ENCODE measurements around the gene AATK.
"Not testable (repeated sequence)": the region's sequence is repeated elsewhere in the genome, so short reads cannot be mapped to it uniquely, and the experiment has no call there.

AATK gene

DNA sequence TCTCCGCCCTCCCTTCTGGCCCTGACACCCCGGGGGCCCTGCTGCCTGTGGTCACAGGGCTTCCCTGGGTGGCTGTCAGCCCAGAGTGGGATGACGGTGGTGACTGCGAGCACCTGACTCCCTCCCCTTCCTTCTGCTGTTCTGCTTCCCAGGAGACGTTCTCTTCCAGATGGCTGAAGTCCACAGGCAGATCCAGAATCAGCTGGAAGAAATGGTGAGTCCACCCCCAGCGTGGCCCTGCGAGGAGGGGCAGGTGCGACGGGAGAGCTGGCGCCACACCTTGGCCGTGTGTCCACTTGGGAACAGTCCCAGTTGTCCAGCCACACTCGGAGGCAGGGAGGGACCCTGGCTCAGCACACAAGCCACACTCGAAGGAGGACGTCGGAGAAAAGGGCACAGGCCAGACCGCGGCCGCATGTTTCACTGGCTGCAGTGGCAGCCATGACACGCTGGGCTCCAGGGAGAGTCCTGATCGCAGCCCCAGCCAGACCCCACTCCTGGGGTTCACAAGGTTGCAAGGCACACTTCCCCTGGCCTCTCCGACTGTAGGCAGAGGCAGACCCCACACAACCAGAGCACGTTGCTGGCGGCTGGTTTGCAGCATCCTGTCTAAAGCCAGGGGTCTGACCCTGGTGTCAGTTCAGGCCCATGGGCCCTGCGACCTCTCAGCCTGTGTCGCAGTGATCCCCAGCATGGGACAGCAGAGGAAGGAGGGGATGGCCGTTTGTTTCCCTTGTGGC lies 81.2 kb downstream of the AATK start:
- DNase-seq = no peak

DNA sequence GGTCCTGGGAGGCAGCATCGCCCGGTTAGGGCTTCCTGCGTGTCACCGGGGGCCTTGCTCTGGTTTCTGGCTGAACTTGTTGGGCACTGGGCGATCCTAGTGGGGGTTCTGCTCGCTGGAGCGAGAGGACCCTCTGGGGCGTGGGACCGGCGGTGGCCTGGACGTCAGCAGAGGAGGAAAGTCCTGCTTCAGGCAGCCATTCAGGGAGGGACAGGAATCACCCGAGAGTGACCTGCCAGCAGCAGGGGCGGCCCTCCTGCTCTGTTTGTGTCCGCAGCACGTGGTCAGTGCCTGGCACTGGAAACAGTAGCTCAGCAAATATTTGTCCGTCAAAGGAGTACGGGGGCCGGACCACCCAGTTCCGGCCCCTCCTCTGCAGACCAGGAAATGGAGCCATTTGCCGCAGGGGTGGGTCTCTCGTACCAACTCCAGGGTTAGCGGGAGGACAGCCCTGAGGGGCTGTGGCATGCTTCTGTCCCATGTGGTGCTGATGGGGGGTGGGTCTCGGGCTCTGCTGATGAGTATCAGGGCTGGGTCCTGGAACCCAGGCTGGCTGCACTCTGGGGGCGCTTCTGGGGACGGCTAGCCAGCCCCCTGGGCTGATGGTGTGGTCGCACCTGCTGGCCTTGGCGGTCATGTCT lies 82.8 kb downstream of the AATK start:
- DNase-seq = no peak

DNA sequence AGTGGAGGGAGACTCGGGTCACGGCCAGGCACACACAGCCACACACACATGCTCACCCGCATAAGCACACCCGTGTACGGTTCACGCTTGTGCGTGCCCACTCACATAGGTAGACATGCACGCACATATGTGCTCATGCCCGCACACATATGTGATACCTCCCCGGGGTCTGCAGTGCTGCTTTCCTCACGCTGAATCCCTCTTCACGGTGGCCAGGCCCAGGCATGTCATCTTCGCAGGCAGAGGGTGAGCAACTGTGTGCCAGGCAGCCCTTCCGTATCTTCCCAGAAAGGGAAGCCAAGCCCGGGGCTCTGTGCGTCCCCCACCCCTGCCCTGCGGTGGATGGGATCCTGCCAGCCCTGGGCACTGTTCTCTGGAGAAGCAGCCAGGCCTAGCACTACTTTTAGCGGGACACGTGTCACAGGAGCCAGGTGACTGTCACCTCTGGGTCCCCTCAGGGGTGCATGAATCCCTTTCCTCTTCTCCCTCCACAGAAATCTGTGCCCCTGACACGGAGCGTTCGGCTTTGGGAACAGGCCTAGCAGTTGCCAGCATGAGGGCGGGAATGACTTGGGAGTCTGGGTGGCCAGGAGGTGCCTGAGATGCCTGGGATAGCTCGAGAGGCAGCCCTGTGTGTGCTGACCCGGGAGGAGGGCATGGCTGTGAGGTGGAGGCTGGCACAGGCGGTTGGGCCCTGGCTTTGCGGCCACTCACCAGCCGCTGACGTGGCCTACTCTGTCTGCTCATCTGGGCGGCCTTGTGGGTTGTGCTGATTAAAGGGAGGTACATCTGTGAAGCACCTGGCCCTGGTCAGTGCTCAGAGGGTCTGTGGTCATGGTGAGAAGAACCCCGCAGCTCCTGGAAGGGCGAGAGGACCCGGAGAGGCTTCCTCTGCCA lies 83.6 kb downstream of the AATK start:
- no peak for DNase-seq

DNA sequence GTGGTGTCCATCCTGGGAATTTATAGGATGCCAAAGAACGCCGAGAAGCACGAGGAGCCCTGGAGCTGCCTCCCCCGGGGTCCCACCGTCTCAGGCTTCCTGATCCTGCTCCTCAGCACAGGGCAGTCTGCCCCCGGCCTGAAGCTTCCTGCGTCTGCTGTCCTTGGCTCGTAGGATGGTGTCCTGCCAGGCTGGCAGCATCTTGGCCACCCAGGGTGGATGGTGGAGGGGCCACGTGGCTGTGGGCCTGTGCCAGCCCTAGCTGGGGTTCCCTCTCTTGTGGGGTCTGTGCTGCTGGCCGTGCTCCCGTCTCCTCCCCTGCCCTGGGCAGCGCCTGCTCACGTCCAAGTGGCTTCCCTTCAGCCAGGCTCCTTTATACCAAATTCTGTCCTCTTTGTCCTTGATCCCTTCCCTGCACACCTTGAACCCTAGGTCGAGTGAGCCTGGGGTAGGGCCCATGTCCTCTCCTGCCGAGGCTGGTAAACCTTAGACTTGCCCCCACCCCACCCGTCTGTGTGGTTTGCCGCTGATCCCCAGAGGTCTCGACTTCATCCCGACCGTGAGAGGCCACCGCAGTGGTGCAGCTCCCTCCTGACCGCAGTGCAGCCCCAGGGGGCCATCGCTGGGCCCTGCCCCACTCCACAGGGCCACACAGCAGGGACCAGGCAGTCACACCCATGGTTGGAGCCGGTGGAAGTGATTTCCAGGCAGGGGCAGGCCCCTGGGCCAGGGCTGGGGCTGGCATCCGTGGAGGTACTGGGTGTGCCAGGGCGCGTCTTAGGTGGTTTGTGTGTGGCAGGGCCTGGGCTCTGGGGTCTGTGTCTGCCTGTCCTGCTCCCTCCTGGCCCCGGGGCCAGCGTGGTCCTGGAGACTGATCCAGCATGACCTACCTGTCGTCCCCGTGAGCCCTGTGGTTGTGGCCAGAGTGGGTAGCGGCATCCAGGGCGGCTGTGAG lies 84.5 kb downstream of the AATK start:
- DNase-seq = no peak

DNA sequence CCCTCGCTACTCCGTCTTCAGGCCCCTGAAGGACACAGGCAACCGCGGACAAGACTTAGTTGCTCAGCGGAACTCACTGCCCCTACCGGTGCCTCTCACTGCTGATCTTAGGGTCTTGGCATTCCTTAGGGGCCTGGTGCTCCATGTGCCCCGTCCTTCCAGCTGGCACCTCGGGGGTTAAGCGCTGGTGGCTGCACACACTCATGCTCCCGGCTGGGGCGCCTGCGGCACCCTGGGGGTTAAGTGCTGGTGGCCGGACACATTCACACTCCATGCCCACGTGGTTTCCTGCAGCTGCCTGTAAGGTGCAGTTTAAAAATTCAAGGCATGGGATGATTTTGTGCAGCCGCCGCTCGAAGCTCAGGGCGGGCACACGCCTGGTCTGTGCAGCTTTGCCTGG lies 86.0 kb downstream of the AATK start:
- DNase-seq = no peak

DNA sequence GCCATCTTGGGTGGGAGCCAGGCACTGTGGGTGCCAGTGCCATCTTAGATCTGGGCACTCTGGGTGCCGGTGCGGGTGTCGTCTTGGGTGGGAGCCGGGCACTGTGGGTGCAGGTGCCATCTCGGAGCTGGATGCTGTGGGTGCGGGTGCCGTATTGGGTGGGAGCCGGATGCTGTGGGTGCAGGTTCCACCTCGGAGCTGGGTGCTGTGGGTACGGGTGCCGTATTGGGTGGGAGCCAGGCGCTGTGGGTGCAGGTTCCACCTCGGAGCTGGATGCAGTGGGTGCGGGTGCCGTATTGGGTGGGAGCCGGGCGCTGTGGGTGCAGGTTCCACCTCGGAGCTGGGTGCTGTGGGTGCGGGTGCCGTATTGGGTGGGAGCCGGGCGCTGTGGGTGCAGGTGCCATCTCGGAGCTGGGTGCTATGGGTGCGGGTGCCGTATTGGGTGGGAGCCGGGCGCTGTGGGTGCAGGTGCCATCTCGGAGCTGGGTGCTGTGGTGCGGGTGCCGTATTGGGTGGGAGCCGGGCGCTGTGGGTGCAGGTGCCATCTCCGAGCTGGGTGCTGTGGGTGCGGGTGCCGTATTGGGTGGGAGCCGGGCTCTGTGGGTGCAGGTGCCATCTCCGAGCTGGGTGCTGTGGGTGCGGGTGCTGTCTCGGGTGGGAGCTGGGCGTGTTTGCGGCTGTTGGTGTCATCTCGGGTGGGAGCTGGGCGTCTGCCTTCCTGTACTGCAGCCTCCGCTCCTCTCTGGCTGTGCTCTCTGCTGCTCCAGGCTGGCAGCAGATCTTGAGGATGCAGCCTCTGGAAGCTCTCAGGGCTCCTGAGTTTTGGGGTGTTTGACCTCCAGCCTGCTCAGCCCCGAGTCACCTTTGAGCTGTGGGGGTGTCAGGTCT lies 87.8 kb downstream of the AATK start:
- DNase-seq = not testable (repeated sequence)

DNA sequence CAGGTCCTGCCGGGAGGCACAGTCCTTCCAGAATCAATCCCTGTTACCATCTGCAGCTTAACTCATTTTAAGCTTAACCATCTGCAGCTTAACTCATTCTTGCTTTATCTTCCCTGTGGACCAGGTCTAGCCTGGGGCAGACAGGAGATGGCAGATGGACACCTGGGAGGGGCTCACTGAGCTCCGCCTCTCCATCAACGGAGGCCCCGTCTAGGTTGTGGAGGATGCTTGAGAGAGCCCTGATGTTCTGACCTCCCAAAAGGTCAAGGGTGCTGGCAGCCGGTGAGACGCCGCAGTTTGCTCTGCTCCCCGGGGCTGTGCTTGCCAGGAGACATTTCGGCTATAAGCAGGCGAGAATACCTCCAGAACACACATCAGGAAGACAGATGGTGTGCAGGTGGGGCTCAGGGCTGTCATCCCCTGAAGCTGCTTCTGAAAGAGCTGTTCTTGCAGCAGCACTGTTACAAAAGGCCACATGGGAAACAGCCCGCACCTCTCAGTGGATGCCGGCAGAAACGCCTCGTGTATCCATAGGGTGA lies 89.8 kb downstream of the AATK start:
- no peak for DNase-seq

DNA sequence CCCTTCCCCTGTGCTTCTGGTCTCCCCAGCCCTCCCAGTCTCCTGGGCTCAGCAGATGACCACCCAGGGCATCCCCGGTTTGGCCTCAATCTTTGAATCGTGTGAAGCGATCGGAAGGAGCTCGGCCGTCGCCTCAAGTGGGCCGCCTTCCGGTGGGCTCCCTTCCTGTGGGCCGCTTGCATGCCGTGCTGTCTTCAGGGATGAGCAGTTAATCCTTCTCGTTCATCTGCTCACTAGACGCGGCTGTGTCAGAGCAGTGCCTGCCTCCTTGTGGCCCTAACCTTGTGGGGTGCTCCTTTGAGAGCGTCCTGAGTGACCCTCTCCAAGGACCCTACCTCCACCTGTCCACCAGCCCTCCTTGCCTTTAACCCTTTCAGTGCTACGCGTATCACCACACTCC lies 90.7 kb downstream of the AATK start:
- DNase-seq = no peak

DNA sequence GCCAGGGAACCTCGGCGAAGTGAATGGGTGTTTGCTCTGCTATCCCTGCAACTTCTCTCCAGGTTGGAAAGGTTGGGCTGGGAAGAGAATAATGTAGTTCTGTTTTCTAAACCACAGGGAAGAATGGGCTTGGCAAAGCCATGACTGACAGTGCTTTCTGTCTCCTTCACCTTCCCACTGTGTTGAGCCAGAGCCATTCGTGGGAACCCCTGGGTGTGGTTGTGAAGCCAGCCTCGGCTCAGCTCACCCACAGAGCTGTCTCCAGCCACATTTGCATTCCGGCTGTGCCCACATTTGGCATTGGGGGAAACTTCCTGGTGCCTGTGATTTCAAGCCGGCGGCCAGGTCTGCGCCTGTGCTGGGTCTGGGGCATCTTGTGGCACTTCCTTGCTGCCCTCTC lies 91.1 kb downstream of the AATK start:
- no peak for DNase-seq

DNA sequence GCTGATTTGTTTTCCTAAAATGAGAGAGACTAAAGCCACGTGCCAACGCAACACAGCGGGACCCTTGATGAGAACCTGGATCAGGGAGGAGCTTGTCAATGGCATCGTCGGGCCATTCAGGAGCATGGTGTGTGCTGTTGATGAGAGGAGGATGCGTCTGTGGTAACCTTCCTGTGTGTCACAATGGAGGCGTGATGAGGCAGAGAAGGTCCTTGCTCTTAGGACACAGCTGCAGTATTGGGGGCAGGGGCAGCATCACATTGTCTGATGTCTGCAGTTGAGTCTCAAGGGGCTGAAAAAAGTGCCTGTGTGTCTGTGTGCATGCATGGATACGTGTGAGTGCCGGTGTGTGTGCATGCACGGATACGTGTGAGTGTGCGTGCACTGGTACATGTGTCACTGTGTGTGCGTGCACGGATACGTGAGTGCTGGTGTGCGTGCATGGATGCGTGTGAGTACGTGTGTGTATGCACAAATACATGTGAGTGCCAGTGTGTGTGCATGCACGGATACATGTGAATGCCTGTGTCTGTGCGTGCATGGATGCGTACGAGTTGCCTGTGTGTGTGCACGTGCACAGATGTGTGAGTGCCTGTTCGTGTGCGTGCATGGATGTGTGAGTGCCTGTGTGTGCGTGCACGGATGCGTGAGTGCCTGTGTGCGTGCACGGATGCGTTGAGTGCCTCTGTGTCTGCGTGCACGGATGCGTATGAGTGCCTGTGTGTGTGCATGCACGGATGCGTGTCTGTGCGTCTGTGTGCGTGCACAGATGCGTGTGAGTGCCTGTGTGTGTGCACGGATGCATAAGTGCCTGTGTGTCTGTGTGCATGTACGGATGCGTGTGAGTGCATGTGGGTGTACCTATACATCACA lies 91.8 kb downstream of the AATK start:
- no peak for DNase-seq

DNA sequence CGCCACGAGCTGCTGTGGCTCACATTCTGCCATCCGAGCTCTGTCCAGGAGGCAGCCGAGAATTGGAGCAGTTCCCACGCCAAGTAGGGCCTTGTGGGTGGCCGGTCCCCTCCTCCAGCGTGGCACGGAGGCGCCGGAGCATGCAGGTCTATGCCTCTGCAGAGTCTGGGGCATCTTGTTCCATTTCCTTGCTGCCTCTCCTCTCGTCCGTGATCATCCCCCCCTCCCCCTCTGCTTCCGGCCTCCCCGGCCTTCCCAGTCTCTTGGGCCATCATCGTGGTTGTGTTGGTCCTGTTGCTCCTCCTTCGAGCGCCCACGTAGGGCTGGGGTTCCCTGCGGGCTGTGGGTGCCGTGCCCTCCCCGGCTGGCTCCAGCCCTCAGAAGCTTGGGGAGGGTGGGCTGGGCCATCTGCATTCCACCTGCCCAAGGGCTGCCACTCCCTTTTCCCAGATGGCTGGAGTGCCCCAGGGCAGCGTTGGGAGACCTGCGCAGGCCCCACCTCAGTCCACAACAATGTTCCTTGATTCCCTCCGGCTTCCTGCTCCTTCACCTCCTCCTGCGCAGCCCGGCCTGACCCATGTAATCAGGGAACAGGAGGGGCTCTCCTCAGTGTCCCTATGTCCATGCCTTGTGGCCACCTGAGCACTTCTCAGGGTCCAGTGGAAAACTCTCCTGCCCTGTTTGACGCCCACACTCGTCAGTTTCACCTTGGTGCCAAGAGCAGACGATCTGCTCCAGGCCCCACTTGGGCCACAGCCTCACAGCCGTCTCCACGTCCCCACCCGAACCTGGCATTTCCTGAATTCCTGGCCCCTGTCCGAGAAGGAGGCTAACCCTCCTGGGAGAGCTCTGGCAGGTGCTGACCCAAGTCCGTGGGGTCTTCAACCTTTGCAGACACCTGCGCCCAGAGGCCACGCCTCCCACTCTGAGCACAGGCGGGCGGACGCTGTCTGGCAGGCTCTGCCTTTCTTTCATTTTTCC lies 94.0 kb downstream of the AATK start:
- no peak for DNase-seq

DNA sequence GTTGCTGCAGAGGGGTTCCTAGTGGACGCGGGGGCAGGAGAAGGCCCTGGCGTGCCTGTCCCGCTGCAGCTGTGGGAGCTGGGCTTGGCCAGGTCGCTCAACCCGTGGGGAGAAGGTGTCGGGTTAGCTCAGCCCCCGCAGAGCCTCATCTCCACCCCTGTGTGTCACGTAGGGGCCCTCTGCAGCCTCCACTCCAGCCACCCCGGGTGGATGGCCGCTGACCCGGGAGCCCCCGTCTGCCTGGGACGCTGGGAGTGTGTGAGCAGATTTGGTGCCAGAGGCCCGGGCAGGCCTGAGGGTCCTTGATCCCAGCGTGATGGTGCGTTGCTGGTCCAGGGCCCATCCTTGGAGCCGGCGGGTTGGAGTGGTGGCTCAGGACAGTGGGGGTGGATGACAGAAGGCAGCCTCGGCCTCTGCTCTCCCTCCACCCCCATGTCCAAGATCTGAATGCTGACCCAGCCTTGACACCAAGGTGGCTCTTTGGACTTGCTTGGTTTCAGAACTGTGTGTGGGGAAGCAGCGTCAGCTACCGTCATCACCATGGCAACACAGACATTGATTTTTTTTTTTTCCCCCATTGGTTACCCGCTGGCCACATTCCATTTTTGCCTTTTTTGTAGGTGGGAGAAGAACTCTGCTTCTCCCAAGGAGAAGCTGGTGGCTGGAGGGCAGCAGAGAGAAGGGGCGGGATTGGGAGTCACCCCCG lies 95.3 kb downstream of the AATK start:
- DNase-seq = no peak

DNA sequence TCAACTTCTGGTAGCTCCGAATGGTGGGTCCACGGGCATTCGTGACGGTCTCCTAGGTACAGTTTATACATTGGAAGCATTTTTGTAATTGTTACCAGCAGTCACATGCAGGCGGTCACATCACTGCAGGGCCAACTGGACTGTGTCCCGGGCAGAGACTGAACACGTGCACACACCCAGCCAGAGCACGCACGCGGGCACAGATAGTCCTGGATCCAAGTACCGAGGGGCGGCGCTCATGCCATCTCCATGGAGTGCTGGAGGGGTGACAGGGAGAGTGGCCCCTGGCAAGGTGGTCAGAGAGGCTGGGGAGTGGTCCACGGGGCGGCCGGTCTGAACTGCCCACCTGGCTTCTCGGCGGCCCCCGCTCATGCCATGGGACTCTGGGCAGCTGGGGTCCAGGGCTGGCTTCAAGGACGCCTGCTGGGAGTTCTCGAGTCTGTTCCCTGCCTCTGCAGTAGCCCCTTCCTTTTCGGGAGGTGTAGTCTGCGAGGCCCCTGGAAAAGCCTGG lies 96.8 kb downstream of the AATK start:
- no peak for DNase-seq

DNA sequence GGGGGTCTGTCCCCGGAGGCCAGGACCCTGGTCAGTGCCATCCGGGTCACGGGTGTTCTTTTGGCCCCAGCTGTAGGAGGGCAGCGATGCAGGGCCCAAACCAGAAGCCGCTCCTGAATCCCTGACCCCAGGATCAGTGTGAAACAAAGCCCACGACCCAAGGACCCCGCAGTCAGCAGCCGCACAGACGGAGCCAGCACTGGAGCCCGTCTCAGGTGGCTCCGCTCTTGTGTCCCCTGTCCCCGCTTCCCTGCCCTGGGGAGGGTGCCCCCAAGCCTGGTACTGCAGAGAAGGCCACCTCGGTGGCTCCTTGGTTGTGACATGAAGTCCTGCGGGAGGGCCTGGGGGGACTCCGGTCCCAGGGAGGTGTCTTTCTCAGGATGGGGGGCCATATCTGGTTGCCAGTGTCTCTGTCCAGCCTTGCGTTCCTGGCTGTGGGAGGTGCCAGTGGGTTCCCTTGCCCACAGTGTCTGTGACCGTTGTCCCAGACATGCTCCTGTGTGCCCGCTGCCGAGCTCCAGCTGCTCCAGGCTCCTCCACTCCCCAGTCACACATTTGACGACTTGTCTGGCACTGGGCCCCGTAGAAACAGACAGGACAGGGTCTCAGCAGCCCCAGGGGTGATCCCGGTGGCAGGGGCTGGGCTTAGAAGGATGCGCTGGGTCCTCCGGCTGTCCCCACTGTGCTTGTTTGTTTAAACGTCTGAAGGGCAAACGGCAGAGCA lies 97.4 kb downstream of the AATK start:
- DNase-seq = no peak

DNA sequence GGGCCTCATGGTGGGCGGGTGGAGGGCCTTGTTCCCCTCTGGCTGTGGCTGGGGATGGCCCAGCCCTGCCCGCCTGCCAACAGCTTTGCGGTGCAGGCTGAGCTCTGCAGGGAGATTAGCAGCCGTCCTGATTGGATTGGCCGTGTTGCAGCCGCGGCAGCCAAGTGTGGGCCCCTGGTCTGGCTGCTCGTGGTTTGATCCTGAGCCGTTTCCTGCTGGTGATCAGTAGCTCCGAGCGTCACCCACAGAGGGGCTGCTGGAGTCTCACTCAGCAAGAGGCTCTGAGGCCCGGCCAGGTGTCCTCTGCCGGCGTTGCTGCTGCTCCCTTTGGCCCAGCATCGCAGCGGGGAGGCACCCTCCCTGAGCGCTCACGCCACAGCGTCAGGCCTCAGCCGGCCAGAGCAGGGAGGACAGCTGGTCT lies 98.6 kb downstream of the AATK start:
- DNase-seq = no peak
